Natural killer cell (primary cell): ENCODE measurements around the gene MAGIX. TPM values are rescaled to one million over a fixed set of nuclear protein-coding genes. Genes with fewer than 3 reads are reported as not detected.
A peak's percentile ranks its signal among the peaks of the same experiment; 100 is the strongest.

Source experiments
- ATAC-seq, 3 donors: fragments of 150-1000 bp in 2 of 3; fragments of 200-7000 bp in 1 of 3; cut with Tn5 transposase; 1 replicate in 1 of 3; 2 replicates in 2 of 3; pipeline ENCODE4 v1.10.0; 2021; ENCODE audit warnings: mild to moderate bottlenecking in 2 of 3, moderate library complexity in 2 of 3
- DNase-seq, 2 donors: peaks; one replicate each; pipeline versions ENCODE4 v3.0.0 to v3.0.0-alpha.2; 2013 to 2021; ENCODE audit warnings: mixed read lengths in 1 of 2
- H3K27ac ChIP-seq: one replicate; pipeline ENCODE4 v1.5.1; 2013; ENCODE audit warnings: mild to moderate bottlenecking, low read length
- H3K27me3 ChIP-seq: one replicate; pipeline ENCODE4 v1.6.1; 2013; ENCODE audit warnings: low read length; ENCODE audit not compliant: control insufficient read depth, insufficient read depth
- H3K36me3 ChIP-seq: one replicate; pipeline ENCODE4 v1.6.1; 2013; ENCODE audit warnings: low read length; ENCODE audit not compliant: control insufficient read depth, insufficient read depth
- H3K4me1 ChIP-seq: one replicate; pipeline ENCODE4 v1.6.1; 2013; ENCODE audit warnings: low read length; ENCODE audit not compliant: control insufficient read depth, insufficient read depth
- H3K4me3 ChIP-seq: one replicate; pipeline ENCODE4 v1.5.1; 2013; ENCODE audit warnings: low read length
- H3K9me3 ChIP-seq: one replicate; pipeline ENCODE4 v1.6.1; 2013; ENCODE audit warnings: low read length; ENCODE audit not compliant: control insufficient read depth, insufficient read depth
- H3K27ac Mint-ChIP-seq, 2 donors: one replicate each; pipeline ENCODE4 v1.8.0; 2022; ENCODE audit warnings: mild to moderate bottlenecking in 2 of 2, mixed read lengths in 2 of 2, moderate library complexity in 1 of 2
- H3K27me3 Mint-ChIP-seq, 2 donors: one replicate each; pipeline ENCODE4 v1.8.0; 2022; ENCODE audit warnings: low read depth in 2 of 2, mixed read lengths in 2 of 2
- H3K36me3 Mint-ChIP-seq: one replicate; pipeline ENCODE4 v1.8.0; 2022; ENCODE audit warnings: mixed read lengths
- H3K4me1 Mint-ChIP-seq, 2 donors: one replicate each; pipeline ENCODE4 v1.8.0; 2022; ENCODE audit warnings: mixed read lengths in 2 of 2
- H3K4me3 Mint-ChIP-seq: one replicate; pipeline ENCODE4 v1.8.0; 2022; ENCODE audit warnings: mild to moderate bottlenecking, moderate library complexity, mixed read lengths
- H3K9me3 Mint-ChIP-seq, 2 donors: one replicate each; pipeline ENCODE4 v1.8.0; 2022; ENCODE audit warnings: mixed read lengths in 2 of 2
- WGBS: methylation state at CpG from one replicate; pipeline ENCODE4 v1.1.7; 2013; ENCODE audit warnings: missing lambda C conversion rate; ENCODE audit not compliant: insufficient coverage; 5-methylcytosine and 5-hydroxymethylcytosine counted together
- intact Hi-C: fragments of 100-400 bp; cut with micrococcal nuclease; formaldehyde crosslinking; loops from one replicate; pipeline ENCODE4 v1.14.2; 2022
- total RNA-seq, 4 donors: library from RNA; stranded (reverse); fragments of 120-200 nt in 1 of 4; gene quantifications; one replicate each; pipeline versions ENCODE4 v1.2.3 to v1.2.4, GENCODE V29; 2013 to 2022
- TF ChIP-seq, protein P1 (sequence below): fragments of 200-600 bp; IDR thresholded peaks from one replicate; pipeline ENCODE4 v1.8.0; 2022; ENCODE audit warnings: antibody characterized with exemption

MAGIX gene
- total RNA-seq, 3 donors from 2014 or later (not counting 1 experiment from before 2014, with no cell fraction given) = 1.00 to 1.7 (median 1.2) TPM

DNA sequence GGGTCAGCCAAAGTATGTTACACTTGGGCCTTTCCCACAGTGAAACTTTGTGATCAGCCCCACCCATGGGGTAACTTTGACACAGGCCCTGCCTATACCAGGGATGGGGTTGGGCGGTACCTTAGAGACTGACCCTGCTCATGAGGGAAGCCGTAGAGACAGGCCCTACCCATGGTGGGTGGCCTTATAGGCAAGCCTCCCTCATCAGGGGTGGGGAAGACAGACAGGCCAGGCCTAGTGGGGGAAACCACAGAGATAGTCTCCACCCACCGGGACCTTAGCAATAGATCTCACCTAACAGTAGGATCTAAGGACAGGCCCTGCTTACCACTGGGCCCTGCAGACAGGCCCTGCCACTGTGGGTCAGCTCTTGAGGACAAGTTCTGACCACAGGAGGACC, 16.0 kb downstream of the MAGIX start:
- ATAC-seq (no peak), DNase-seq (no peak)
- Histone ChIP-seq H3K9me3 (no peaks in the 10 kb centered on the region), H3K4me3 (no peak overlapping the region), H3K36me3 (peaks cover 20% of the 10 kb centered on the region), H3K4me1 (peaks cover 4% of the 10 kb centered on the region), H3K27me3 (no peaks in the 10 kb centered on the region), H3K27ac (no peak overlapping the region)
- WGBS = 50% methylated on average over 1 of the region's 3 CpGs
- Mint-ChIP-seq H3K27me3 (no peaks in the 10 kb centered on the region), H3K9me3 (no peaks in the 10 kb centered on the region), H3K4me1 (peaks cover 0 to 19% of the 10 kb centered on the region in 2 donors), H3K27ac (no peak overlapping the region), H3K4me3 (no peak overlapping the region), H3K36me3 (no peaks in the 10 kb centered on the region)
- intact Hi-C loops = no loop called here
- TF ChIP-seq, protein P1, sequence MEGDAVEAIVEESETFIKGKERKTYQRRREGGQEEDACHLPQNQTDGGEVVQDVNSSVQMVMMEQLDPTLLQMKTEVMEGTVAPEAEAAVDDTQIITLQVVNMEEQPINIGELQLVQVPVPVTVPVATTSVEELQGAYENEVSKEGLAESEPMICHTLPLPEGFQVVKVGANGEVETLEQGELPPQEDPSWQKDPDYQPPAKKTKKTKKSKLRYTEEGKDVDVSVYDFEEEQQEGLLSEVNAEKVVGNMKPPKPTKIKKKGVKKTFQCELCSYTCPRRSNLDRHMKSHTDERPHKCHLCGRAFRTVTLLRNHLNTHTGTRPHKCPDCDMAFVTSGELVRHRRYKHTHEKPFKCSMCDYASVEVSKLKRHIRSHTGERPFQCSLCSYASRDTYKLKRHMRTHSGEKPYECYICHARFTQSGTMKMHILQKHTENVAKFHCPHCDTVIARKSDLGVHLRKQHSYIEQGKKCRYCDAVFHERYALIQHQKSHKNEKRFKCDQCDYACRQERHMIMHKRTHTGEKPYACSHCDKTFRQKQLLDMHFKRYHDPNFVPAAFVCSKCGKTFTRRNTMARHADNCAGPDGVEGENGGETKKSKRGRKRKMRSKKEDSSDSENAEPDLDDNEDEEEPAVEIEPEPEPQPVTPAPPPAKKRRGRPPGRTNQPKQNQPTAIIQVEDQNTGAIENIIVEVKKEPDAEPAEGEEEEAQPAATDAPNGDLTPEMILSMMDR = no peak

GRCh38 chrX:49179358-49179757, 16.8 kb downstream of the MAGIX start:
- ATAC-seq (no peak), DNase-seq (no peak)
- no peaks in the 10 kb centered on the region for H3K27me3 ChIP-seq
- no peaks in the 10 kb centered on the region for H3K27me3 Mint-ChIP-seq
- no peaks in the 10 kb centered on the region for H3K9me3 ChIP-seq
- H3K4me1 ChIP-seq = peaks cover 10% of the 10 kb centered on the region
- peaks cover 18% of the 10 kb centered on the region for H3K36me3 ChIP-seq
- H3K36me3 Mint-ChIP-seq = no peaks in the 10 kb centered on the region
- H3K27ac Mint-ChIP-seq = no peak overlapping the region
- TF ChIP-seq, protein P1 = no peak
- intact Hi-C loops = no loop called here
- WGBS = 100% methylated on average over 1 of the region's 2 CpGs
- no peak overlapping the region for H3K4me3 ChIP-seq
- peaks cover 0 to 25% of the 10 kb centered on the region in 2 donors for H3K4me1 Mint-ChIP-seq
- H3K9me3 Mint-ChIP-seq = no peaks in the 10 kb centered on the region
- no peak overlapping the region for H3K27ac ChIP-seq
- no peak overlapping the region for H3K4me3 Mint-ChIP-seq

DNA sequence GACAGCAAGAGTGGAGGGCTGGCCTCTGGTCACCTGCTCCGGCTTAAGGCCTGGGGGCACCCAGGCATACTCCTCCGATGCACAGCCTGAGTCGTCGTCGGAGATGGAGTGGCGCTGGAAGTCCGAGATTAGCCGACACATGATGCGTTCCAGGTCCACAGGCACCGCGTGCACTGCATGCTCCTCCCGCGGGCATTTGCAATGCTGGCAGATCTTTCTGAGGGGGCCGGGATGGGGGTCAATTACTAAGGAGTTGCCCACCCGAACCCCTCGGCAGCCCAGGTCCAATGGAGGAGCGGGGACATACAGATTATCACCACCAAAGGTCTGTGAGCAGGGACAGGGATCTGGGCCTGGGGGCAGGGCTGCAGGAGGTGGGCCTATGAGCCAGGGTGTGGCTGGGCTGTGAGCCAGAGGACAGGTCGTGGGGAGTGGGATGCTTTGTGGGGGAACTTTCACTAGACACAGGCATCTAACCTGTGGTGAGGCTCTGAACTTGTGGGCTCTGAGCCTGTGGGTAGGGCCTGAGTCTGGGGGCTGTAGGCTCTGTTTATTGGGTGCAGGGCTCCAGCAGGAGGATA, 21.2 kb downstream of the MAGIX start:
- Mint-ChIP-seq H3K27ac (peak overlapping the region in 1 of 2 donors; percentile 63), H3K27me3 (no peaks in the 10 kb centered on the region), H3K4me3 (peak overlapping the region; percentile 64), H3K36me3 (no peaks in the 10 kb centered on the region), H3K9me3 (no peaks in the 10 kb centered on the region), H3K4me1 (peaks cover 6 to 32% of the 10 kb centered on the region in 2 donors)
- Histone ChIP-seq H3K4me3 (no peak overlapping the region), H3K9me3 (no peaks in the 10 kb centered on the region), H3K4me1 (peaks cover 27% of the 10 kb centered on the region), H3K36me3 (peaks cover 12% of the 10 kb centered on the region), H3K27me3 (no peaks in the 10 kb centered on the region), H3K27ac (no peak overlapping the region)
- intact Hi-C loops = no loop called here
- TF ChIP-seq, protein P1 = no peak
- no peak for DNase-seq
- ATAC-seq = no peak
- WGBS = 94% methylated on average over 18 of the region's 18 CpGs
